NK-92 (cell line): ENCODE data around the gene GALNT2.

ENCODE experiments used
- DNase-seq: peaks from one replicate; lab custom pipeline; 2025; ENCODE audit not compliant: unreplicated experiment; lab: John Stamatoyannopoulos, UW

Gene GALNT2

DNA sequence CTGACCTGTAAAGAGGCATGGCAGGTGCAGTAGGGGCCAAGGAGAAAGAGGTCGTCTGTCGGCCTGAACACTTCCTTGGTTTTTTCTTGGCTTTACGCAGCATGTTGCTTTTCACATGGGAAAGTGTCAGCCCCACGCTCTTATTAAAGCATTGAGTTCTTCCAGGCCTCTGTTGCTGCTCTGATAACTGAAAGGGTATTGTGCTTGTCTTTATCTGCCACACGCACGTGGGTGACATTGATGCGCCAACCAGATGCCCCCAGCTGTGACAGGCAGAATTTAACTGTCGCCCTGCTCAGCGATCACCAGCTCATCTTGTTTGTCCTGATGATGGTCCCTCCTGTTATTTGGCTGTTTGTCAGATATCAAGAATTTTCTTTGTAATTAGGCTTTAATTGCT, 76.5 kb downstream of the GALNT2 start:
- no peak for DNase-seq

DNA sequence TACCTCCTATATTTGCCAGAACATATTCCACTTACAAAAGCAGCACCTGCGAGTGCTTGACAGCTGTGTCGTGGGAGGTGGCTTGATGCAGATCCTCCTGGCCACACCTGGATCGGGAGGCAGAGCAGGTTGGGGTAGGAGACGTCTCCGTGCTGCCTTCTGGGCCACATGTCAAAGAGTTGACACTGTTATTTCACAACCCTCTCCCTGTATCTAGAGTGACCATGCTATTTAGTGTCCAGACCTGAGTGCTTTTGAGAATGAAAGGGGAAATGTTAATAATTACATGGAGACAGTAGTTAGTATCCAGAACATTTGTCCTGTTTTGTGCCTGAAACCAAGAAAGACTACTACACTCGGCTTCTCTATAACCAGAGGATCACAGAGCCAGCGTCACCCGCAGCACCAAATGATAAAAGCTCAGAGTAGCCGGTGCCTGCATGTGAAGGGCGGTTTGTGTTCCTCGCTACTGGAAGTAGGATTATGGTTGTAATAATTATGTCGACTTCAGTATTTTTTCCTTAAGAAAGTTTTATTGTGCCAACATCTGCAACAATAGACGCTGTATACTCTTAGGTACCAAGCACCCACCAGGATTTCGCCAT, 77.1 kb downstream of the GALNT2 start:
- DNase-seq = no peak

DNA sequence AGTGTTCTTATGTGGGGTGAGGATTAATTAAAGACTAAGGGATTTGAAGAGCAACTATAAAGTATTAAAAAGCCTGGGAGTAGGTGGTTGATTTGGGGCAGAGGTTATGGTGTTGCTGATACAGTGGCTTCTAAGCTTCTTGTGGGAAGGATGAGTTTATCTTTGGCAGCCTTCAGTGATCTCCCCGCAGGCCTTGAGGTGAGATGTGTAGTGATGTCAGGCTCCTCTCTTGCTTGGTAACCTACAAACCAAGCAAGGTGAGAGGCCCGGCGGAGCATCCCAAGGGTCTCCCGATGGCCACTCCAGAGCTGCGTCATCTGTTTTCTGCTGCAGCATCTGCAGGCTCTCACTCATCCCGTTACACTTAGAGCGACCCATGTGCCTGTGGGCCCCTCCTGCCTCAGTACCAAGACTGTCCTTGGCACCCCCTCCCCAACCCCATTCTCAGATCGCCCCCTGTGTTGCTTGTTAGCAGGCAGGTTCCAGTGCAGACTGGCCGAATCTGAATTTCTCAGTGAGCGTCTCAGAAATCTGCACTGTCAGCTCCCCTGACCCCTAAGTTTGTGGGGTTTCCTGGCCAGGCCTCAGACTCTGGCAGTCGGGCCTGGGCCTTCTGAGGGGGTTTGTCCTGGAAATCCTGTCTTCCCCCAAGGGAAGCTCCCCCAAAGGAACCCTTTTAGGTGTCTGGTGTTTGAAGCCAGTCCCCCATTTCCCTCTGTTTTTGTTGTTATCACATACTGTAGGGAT, 77.9 kb downstream of the GALNT2 start:
- DNase-seq = no peak

DNA sequence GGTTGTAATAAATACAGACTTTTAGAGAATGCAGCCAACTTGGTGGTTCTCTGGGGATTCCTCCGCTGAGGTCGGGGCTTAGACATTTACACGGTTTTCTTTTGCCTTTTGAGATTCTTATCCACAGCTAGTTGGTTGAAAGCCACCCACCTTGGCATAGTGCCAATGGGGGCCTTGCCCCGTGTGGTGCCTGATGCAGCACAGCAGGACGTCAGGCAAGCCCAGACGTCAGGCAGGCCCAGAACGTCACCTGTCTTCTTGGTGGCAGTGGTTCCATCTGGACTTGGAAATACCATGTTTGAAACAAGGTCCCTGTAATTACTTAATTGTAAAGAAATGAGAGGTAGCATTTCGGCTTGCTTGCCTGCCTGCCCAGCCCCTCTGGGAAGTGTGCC, 78.5 kb downstream of the GALNT2 start:
- DNase-seq = no peak

DNA sequence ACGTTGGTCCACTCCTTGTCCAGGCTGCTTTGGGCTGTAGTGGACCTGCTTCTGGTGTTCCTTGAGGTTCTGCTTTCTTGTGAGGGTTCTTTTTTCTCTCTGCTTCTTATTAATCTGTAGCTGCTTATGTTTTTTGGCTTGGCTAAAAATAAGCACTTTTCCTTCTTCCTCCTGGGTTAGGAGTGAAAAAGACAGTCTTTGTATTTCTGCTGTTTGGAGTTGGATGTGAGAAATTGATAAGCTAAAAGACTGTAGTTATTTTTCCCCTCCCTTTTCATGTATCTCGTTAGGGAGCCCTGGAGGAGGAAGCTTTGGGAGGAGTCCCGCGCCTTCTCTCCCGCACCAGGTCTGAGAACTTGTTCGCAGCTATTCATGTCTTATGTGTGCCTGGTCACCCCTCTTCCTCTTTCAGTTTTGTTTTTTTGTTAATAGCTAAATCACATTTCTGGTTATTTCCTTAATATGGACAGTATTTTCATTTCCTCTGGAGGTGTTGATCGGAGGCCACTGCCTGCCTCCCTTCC, 79.0 kb downstream of the GALNT2 start:
- no peak for DNase-seq

DNA sequence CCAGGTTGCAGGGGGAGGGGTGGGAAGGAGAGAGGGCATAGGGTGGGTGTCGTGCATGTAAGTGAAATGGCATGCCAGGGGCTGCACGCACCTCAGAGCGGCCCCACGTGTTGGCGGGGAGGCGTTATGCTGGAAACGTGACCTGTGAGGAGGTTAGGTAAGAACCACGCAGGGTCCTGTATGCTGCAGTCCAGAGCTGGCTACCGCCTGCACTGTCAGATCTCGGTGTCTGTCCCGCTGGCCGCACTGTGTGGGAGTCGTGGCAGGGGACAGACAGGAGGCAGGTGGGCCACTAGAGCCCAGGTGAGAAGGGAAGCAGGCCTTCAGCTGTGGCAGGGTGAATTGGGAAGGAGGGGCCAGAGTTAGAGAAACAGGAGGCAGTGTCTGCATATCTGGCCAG, 79.7 kb downstream of the GALNT2 start:
- no peak for DNase-seq

DNA sequence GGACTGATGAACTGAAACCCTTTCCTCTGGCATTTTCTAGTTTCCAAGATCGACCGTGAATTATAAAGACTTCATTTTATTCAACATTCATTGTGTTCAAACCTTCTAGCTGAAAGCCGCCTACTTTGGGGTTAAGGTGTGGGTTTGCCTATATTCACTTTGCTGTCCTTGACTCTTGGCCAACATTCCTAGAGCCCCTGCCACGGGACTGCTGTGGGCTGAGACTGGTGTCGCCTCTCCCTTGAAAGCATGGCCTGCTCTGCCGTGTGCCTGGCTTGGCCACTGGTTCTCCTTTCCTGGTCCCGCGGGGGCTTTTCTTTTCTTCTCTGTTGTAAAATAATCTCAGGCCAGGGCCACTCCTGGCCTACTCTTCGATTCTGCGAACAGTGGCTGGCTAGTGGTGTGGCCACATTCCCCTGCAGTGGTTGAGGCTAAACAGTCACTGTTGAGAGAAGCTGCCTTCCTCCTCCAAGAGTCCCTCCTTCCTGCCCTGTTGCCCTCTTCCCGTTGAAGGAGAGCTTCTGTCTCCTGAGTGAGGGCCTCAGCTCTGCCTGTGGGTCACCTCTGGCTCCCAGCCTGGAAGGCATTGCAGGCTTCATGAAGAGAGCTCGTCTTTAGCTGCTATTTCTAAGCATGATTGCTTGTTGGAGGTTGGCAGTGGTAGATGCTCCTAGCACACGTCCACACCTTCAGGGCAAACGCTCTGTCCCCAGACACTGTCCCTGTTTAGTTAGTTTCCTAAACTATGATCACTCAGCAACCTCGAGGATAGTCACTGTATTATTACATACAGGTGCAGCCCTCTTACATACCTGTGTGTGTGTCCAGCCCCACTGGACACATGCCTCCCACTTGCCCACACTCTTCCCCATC, 80.5 kb downstream of the GALNT2 start:
- DNase-seq = no peak

DNA sequence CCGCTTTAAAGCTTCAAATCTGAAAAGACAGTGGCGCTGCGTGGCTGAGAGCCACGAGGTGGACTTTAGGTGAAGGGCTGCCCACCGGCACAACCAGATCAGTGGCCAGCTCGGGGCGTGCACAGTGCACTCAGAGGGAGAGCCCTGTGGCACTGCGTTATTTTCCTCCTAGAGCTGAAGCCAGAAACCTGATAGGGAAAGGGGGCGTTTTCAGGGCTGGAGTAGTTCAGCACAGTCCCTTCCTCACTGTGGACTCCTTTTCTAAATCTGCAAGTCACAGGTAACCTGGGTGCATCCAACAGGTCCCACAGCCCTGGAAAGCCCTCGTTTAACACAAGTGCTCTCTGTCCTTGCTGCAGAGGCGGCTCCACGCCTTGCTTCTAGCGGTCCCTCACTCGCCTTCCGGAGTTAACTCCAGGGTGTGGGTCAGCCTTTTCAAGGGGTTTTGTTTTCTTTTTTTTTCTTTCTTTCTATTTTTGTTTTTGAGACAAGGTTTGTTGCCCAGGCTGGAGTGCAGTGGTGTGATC, 81.2 kb downstream of the GALNT2 start:
- no peak for DNase-seq

DNA sequence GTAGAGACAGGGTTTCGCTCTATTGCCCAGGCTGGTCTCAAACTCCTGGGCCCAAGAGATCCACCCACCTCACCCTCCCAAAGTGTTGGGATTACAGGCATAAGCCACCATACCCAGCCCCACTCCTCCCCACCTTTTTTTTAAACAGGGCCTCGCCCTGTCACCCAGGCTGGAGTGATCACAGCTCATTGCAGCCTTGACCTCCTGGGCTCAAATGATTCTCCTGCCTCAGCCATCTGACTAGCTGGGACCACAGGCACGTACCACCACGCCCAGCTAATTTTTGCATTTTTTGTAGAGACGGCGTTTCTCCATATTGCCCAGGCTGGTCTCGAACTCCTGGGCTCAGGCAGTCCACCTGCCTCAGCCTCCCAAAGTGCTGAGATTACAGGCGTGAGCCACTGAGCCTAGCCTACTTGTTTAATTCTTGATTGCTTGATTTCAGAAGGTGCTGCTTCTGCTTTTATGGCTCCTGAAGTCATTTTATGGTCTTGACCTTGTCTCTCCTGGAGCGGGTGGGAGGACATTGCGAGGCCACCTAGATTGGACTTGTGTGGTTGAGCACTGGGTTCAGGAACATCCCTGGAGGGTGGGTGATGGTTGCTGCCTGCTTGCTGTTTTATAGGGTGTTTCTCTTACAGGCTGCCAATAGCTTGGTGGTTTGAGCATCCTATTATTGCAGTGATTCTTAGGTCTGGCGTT, 81.9 kb downstream of the GALNT2 start:
- DNase-seq = no peak

DNA sequence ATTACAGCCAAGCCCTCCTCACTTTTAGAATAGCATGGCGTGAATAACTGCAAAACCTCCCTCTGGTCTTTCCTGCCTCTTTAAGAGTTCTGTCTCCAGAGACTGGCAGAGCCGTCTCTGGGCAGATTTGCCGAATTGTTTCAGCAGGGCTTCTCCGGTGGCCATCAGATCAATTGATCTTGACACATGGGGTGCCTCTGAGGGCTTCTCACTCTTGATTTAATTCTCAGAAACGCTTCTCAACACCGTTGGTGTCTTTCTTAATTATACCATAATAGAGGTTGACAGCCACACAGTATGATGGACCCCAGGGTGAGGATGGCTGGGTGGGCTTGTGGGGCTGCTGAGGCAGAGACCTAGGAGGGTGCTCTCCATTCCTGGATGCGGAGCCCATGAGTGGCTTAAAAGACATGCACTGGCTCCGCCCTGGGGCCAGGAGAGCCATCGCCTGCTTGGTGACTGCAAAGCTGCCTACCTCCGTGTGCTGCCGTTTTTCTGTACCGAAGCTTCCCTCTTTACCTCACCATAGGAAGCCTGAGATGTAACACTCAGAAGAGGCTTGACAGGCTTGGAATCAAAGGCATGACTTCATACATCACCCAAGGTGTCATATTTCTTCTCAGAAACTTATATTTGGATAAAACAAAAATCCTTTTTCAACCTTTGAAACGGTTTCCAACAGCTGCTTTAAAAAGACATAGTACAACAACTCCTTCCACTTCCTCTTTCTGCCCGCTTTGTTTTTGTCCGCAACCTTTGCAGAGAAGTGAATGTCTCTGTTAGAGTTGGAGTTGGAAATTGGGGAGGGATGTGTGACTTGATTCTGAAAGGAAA, 82.9 kb downstream of the GALNT2 start:
- DNase-seq = no peak

DNA sequence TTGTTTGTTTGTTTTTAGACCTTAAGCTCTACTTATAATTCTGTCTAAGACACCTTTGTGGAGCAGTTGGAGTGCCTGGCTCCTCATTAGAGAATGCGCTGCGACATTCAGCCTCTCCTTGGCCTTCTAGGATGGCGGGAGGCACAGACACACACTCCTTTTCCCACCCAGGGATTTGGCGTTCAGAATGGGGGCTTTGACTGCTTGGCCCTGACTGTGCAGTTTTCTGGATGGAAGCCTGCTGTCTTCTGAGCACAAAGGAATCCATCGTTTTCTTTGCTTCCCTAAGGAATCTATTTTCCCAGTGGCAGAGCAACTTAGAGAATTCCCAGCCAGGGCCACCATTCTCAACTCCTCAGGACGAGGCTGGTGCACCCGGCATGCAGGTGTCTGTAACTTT, 83.6 kb downstream of the GALNT2 start:
- DNase-seq = no peak

DNA sequence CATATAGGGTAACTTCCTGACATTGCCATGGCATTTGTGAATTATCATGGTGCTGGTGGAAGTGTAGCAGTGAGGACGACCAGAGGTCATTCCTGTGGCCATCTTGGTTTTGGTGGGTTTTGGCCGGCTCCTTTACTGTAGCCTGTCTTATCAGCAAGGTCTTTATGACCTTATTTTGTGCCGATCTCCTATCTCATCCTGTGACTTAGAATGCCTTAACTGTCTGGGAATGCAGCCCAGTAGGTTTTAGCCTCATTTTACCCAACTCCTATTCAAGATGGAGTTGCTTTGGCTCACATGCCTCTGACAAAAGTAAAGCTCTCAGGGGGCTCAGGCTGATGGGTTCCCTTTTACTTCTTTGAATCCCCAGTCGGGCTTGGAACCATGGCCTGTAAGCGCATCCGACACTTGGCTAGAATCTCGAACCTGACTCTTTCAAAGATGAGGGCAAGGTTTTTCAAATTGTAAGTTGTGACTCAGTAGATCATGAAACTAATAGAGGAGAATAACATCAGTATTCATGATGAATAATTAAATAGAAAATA, 85.0 kb downstream of the GALNT2 start:
- DNase-seq = no peak

DNA sequence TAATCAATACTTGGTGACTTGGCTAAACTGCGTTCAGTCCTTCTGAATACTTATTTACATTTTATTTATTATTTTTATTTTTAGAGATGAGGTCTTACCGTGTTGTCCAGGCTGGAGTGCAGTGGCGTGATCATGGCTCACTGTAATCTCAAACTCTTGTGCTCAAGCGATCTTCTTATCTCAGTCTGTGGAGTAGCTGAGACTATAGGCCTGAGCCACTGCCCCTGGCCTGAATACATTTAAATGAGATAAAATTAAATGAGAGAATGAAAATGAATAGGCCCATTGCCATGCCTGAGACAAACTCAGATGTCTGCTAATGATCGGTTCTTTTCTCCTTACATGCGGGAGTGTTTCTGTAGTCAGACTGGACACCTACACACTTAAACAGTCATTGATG, 86.0 kb downstream of the GALNT2 start:
- DNase-seq = no peak

DNA sequence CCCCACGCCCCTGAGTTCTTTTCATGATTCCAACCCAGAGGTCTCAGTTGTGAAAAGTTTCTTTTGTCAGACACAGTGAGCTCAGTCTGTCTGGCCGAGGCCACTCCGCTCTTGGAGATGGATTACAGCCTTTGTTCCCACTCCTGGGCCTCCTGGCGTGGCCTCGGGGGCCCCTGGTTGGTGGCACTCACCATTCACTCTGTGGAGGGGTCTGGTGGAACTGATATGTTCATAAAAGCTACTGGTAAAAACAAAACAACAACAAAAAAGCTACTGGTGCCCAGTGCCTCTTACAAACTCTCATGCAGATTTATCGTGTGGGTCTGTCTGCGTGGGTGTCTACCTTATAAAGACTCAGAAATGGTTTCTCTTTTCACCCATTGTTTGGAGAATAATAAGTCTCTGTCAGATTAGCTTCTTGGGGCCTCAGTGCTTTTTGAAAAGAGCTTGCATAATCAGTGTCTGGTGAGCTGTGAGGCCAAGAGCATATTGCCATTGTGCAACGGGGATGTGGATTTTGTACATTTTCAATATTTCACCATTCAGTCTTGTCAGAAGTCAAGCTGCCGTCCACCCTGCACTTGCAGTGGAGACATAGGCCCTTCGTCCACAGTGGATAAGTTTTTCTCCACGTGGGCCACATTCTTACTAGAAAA, 86.7 kb downstream of the GALNT2 start:
- DNase-seq = no peak

DNA sequence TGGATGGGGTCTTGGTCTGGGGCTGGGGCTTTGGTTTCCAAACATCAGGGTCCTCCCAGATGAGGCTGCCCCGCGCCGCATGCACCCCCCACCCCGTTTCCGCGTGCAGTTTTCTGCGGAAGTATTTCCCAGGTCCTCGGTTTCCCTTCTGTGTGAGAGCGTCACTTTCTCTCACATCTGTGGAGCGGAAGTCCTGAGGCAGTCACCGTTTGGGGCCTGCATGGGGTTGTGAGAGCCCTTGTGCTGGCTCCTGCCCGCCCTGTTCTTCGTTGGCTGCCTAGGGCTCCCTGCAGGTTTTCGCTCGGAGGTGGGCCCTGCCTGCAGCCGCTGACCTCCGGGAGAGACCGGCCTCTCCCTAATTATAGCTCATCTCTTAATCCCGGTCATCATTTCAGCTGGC, 88.0 kb downstream of the GALNT2 start:
- no peak for DNase-seq

DNA sequence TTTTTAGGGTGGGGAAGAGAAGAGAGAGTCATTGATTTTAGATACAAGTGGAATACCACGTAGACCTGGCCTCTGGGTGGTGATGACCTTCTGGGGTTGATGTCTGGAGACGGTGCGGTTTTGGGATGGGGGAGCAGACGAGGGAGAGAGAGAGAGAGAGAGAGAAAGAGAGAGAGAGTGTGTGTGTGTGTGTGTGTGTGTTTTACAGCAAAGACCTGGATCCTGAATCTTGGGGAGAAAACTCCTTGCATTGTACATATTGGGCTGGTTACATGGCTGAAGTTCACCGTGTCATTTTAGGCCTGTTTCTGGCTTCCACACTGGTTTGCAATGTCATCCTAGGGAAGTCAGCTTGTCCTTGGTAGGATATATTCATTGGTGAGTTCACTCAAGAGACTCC, 89.0 kb downstream of the GALNT2 start:
- no peak for DNase-seq

DNA sequence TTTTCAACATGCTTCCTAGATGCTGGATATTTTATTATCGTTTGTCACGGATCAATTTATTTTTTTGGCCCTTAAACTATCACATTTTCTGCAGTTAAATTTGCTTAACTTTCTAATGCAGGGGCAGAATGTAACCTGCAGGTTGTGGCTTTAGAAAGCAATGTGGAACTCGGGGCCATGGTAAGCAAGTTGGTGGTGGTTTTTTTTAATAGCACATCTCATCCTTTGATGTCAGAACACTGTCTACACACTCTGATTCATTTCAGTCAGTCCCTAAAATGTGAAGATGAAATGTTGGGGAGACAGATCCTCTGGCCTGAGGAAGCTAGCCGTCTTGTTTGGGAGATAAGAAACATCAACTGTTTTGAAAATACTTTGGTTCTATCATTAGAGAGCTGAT, 89.5 kb downstream of the GALNT2 start:
- DNase-seq = no peak

DNA sequence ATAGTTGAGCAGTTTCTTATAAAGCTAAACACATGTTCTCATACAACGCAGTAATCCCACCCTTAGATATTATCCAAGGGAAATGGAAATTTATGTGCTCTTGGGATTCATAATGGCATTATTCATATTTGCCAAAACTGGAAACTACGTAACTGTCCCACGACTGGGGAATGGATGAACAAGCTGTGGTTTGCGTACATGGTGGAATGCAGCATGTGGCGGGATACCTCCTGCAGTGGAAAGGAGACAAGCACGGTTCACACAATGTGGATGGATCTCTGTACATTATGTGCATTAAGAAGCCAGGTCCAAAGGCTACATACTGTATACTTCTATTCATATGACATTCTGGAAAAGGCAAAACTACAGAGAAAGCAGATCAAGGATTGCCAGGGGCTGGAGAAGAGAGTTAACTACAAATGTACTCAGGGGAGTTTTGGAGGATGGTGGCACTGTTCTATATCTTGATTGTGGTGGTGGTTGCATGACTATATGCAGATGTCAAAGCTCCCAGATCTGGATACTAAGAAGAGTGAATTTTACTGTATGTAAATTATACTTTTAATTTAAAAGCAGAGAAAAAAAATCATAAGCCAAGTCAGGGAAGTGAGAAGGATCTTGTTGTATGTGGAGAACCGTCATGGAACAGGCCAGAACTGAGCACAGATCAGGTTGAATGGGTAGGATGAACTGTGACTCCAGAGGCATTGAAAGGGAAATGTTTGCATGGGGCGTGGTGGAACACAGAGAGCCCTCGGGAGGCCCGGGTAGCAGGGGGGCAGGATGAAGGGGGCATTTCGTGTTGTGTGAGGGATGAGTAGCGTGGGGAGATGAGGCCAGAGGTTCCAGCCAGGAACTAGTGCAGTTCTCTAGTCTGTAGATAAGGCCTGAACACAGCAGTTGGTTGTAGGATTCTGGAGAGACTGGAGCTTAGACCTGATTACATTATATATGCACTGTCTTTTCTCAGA, 90.7 kb downstream of the GALNT2 start:
- no peak for DNase-seq
